ENCODE data around the gene SIX5. TPM values are rescaled to one million over a fixed set of nuclear protein-coding genes. Genes with fewer than 3 reads are reported as not detected.

Gene SIX5
- total and polyA plus RNA-seq, 9 of the 15 experiments (the other 6 are each of a cell fraction or from before 2014, with no cell fraction given) = 1.4 to 17.2 (median 7.4) TPM; not detected in 2

- no peak for TF ChIP-seq L3MBTL2 (IDR thresholded peaks at IDR 0.05)
- TF ChIP-seq TCF3 (CRISPR knock-in tag; IDR thresholded peaks at IDR 0.05) = no peak
- no peak for TF ChIP-seq PRDM10 (IDR thresholded peaks at IDR 0.05; ENCODE audit: partially characterized antibody)
- no peak for TF ChIP-seq U2AF2 (optimal IDR thresholded peaks at IDR 0.05; ENCODE audit: low read depth, low read length)
- TF ChIP-seq ZBTB17 (CRISPR knock-in tag; IDR thresholded peaks at IDR 0.05) = no peak
- no peak for TF ChIP-seq RBM34 (IDR thresholded peaks at IDR 0.05; ENCODE audit: borderline replicate concordance, insufficient read depth, low read length)
- TF ChIP-seq TAF1 (IDR thresholded peaks at IDR 0.05; ENCODE audit: control insufficient read depth, extremely low read depth, insufficient read depth, low read length, severe bottlenecking) = peak; percentile 50
- TF ChIP-seq RAD21 (CRISPR knock-in tag; conservative IDR thresholded peaks at IDR 0.05 in 1 of 2, IDR thresholded peaks at IDR 0.05 in 1 of 2) = no peak
- TF ChIP-seq SAP30 (IDR thresholded peaks at IDR 0.05; ENCODE audit: borderline replicate concordance, insufficient read depth, low read depth, low read length, poor library complexity, severe bottlenecking) = peak; percentile 47
- no peak for TF ChIP-seq LARP7 (IDR thresholded peaks at IDR 0.05)
- TF ChIP-seq SMAD3 (CRISPR knock-in tag; conservative IDR thresholded peaks at IDR 0.05) = no peak
- TF ChIP-seq HMG20B (CRISPR knock-in tag; IDR thresholded peaks at IDR 0.05) = no peak
- TF ChIP-seq MCM7 (IDR thresholded peaks at IDR 0.05) = no peak
- TF ChIP-seq DEAF1 (CRISPR knock-in tag; IDR thresholded peaks at IDR 0.05) = no peak
- peak in 1 of 2 experiments; percentile 69; a peak in 3 of 4 replicates for TF ChIP-seq MAZ (CRISPR knock-in tag; conservative IDR thresholded peaks at IDR 0.05 in 1 of 2, IDR thresholded peaks at IDR 0.05 in 1 of 2)
- TF ChIP-seq ZNF140 (CRISPR knock-in tag; IDR thresholded peaks at IDR 0.05) = no peak
These were observed 1.6 kb downstream of the SIX5 start (continued) for GRCh38 chr19:45767410-45767880.
